Amniotic epithelial cell (primary cell): ENCODE data around the gene SSBP1.
A peak's percentile ranks its signal among the peaks of the same experiment; 100 is the strongest.
"Not testable (repeated sequence)": the region's sequence is repeated elsewhere in the genome, so short reads cannot be mapped to it uniquely, and the experiment has no call there.

Source experiments
- DNase-seq: peaks from one replicate; pipeline ENCODE4 v3.0.0-alpha.2; 2010; ENCODE audit warnings: low read depth

Gene SSBP1

GRCh38 chr7:141709749-141710148, 28.4 kb upstream of the SSBP1 start:
- DNase-seq: no peak

GRCh38 chr7:141710301-141710700, 27.9 kb upstream of the SSBP1 start:
- DNase-seq: no peak

- DNase-seq: no peak
These were observed 25.4 kb upstream of the SSBP1 start for GRCh38 chr7:141712603-141713255.

- no peak for DNase-seq
These were observed 24.3 kb upstream of the SSBP1 start for GRCh38 chr7:141713890-141714289.

- DNase-seq: no peak
These were observed 23.6 kb upstream of the SSBP1 start for GRCh38 chr7:141714571-141714970.

GRCh38 chr7:141715018-141715417, 23.1 kb upstream of the SSBP1 start:
- DNase-seq: no peak

GRCh38 chr7:141715794-141716689, 22.1 kb upstream of the SSBP1 start:
- DNase-seq: no peak

- no peak for DNase-seq
These were observed 20.7 kb upstream of the SSBP1 start for GRCh38 chr7:141717450-141717849.

- DNase-seq: no peak
These were observed 15.6 kb upstream of the SSBP1 start for GRCh38 chr7:141722529-141722928.

- no peak for DNase-seq
These were observed 9.1 kb upstream of the SSBP1 start for GRCh38 chr7:141729020-141729419.

GRCh38 chr7:141731476-141732149, 6.5 kb upstream of the SSBP1 start:
- DNase-seq: peak; percentile 32

GRCh38 chr7:141737118-141737835, 881 bp upstream of the SSBP1 start:
- DNase-seq: peak; percentile 43

- no peak for DNase-seq
These were observed 445 bp downstream of the SSBP1 start for GRCh38 chr7:141738592-141739013.

GRCh38 chr7:141739250-141739649, 1.1 kb downstream of the SSBP1 start:
- DNase-seq: no peak

- peak; percentile 86 for DNase-seq
These were observed 4.1 kb downstream of the SSBP1 start for GRCh38 chr7:141742229-141742628.

GRCh38 chr7:141744131-141744530, 6.0 kb downstream of the SSBP1 start:
- no peak for DNase-seq

GRCh38 chr7:141748396-141748795, 10.2 kb downstream of the SSBP1 start:
- peak; percentile 53 for DNase-seq

GRCh38 chr7:141751904-141752303, 13.7 kb downstream of the SSBP1 start:
- DNase-seq: peak; percentile 24

GRCh38 chr7:141752634-141753033, 14.5 kb downstream of the SSBP1 start:
- DNase-seq: no peak

- DNase-seq: peak; percentile 12
These were observed 16.8 kb downstream of the SSBP1 start for GRCh38 chr7:141754939-141755338.

- DNase-seq: no peak
These were observed 25.6 kb downstream of the SSBP1 start, which contains the start of gene TAS2R3 for GRCh38 chr7:141763797-141764196. Gene TAS2R3, plus strand, starts transcription at chr7:141764097. Its CDS starts 62 bp downstream, at chr7:141764159.

GRCh38 chr7:141770083-141770583, 32.0 kb downstream of the SSBP1 start:
- DNase-seq: not testable (repeated sequence)
